ENCODE results near the gene GABRA5. TPM values are rescaled to one million over a fixed set of nuclear protein-coding genes. Genes with fewer than 3 reads are reported as not detected.

Gene GABRA5
- total and polyA plus RNA-seq, 2 donors (not counting 1 experiment from before 2014, with no cell fraction given) = not detected

GRCh38 chr15:26852980-26853379, 13.9 kb upstream of the GABRA5 start:
- Histone ChIP-seq H3K4me2 (replicated peaks; ENCODE audit: low read depth, low read length, poor library complexity, severe bottlenecking) (no peak overlapping the region), H3K9ac (ENCODE audit: low read length) (no peak overlapping the region), H3K4me3 (ENCODE audit: control extremely low read depth in 1 of 5, extremely low read depth in 1 of 5, insufficient read depth in 1 of 5, low read depth in 2 of 5, low read length in 4 of 5) (no peak overlapping the region), H3K27me3 (replicated peaks in 1 of 4; ENCODE audit: control extremely low read depth in 1 of 4, control insufficient read depth in 3 of 4, insufficient read depth in 4 of 4, low read length in 3 of 4) (no peaks in the 10 kb centered on the region), H3K36me3 (replicated peaks in 1 of 2; ENCODE audit: control extremely low read depth in 1 of 2, control insufficient read depth in 1 of 2, extremely low read depth in 1 of 2, insufficient read depth in 2 of 2, low read length in 1 of 2) (no peaks in the 10 kb centered on the region), H3K27ac (ENCODE audit: low read length in 2 of 2) (no peak overlapping the region), H3K9me3 (ENCODE audit: control extremely low read depth in 1 of 3, control insufficient read depth in 2 of 3, insufficient read depth in 1 of 3, low read length in 2 of 3) (peaks cover 0 to 6% (median 2%) of the 10 kb centered on the region in 3 donors), H3K79me2 (ENCODE audit: control insufficient read depth, insufficient read depth, low read length) (no peaks in the 10 kb centered on the region), H4K20me1 (ENCODE audit: control insufficient read depth, insufficient read depth, low read length, poor library complexity, severe bottlenecking) (no peaks in the 10 kb centered on the region), H3K4me1 (ENCODE audit: control insufficient read depth in 2 of 2, insufficient read depth in 2 of 2, low read length in 2 of 2) (no peaks in the 10 kb centered on the region), H2AFZ (ENCODE audit: insufficient read depth, low read depth, low read length, poor library complexity, severe bottlenecking) (no peak overlapping the region)
- intact Hi-C loops (cut with micrococcal nuclease) = no loop called here
- no CpG with 5 or more reads among the region's 2 CpGs for WGBS (ENCODE audit: insufficient coverage)
- H3K27ac Mint-ChIP-seq = no peak overlapping the region
- POLR2A ChIA-PET = no interaction called here
- no peaks in the 10 kb centered on the region for H3K27me3 Mint-ChIP-seq
- no peak overlapping the region for H3K4me3 Mint-ChIP-seq
- peaks cover 4% of the 10 kb centered on the region for H3K9me3 Mint-ChIP-seq (ENCODE audit: insufficient read depth)
- CTCF ChIA-PET = no interaction called here
- no peak for ATAC-seq (ENCODE audit: low read depth)
- no peaks in the 10 kb centered on the region for H3K4me1 Mint-ChIP-seq
- no peak for DNase-seq
- TF ChIP-seq EZH2 (IDR thresholded peaks at IDR 0.05; ENCODE audit: borderline replicate concordance, insufficient read depth, low read depth, low read length, poor library complexity, severe bottlenecking) (no peak), CTCF (IDR thresholded peaks at IDR 0.05) (no peak)

- no peak overlapping the region for H2AFZ ChIP-seq (ENCODE audit: insufficient read depth, low read depth, low read length, poor library complexity, severe bottlenecking)
- intact Hi-C loops (cut with micrococcal nuclease) = no loop called here
- Mint-ChIP-seq H3K27ac (no peak overlapping the region), H3K4me3 (no peak overlapping the region), H3K4me1 (no peaks in the 10 kb centered on the region), H3K27me3 (no peaks in the 10 kb centered on the region), H3K9me3 (ENCODE audit: insufficient read depth) (no peaks in the 10 kb centered on the region)
- H3K4me2 ChIP-seq (replicated peaks; ENCODE audit: low read depth, low read length, poor library complexity, severe bottlenecking) = no peak overlapping the region
- ATAC-seq (ENCODE audit: low read depth) (no peak), DNase-seq (no peak)
- WGBS (ENCODE audit: insufficient coverage) = 54% methylated on average over 2 of the region's 4 CpGs
- no peak overlapping the region for H3K4me3 ChIP-seq (ENCODE audit: control extremely low read depth in 1 of 5, extremely low read depth in 1 of 5, insufficient read depth in 1 of 5, low read depth in 2 of 5, low read length in 4 of 5)
- H3K79me2 ChIP-seq (ENCODE audit: control insufficient read depth, insufficient read depth, low read length) = no peaks in the 10 kb centered on the region
- TF ChIP-seq EZH2 (IDR thresholded peaks at IDR 0.05; ENCODE audit: borderline replicate concordance, insufficient read depth, low read depth, low read length, poor library complexity, severe bottlenecking) = no peak
- H3K36me3 ChIP-seq (replicated peaks in 1 of 2; ENCODE audit: control extremely low read depth in 1 of 2, control insufficient read depth in 1 of 2, extremely low read depth in 1 of 2, insufficient read depth in 2 of 2, low read length in 1 of 2) = no peaks in the 10 kb centered on the region
- H3K9me3 ChIP-seq (ENCODE audit: control extremely low read depth in 1 of 3, control insufficient read depth in 2 of 3, insufficient read depth in 1 of 3, low read length in 2 of 3) = peaks cover 0 to under 1% (median 0%) of the 10 kb centered on the region in 3 donors
- H3K27ac ChIP-seq (ENCODE audit: low read length in 2 of 2) = no peak overlapping the region
- H3K27me3 ChIP-seq (replicated peaks in 1 of 4; ENCODE audit: control extremely low read depth in 1 of 4, control insufficient read depth in 3 of 4, insufficient read depth in 4 of 4, low read length in 3 of 4) = no peaks in the 10 kb centered on the region
- H3K4me1 ChIP-seq (ENCODE audit: control insufficient read depth in 2 of 2, insufficient read depth in 2 of 2, low read length in 2 of 2) = no peaks in the 10 kb centered on the region
- no peaks in the 10 kb centered on the region for H4K20me1 ChIP-seq (ENCODE audit: control insufficient read depth, insufficient read depth, low read length, poor library complexity, severe bottlenecking)
- POLR2A ChIA-PET = no interaction called here
- CTCF ChIA-PET = interaction anchor here (1.2 kb wide), 1 partner anchor 10 kb away, joined by 3 read pairs; no protein-coding TSS in a partner anchor
- no peak overlapping the region for H3K9ac ChIP-seq (ENCODE audit: low read length)
Observed at GRCh38 chr15:26854435-26854834, 12.4 kb upstream of the GABRA5 start.

All from B cell (primary cell).